Measurements from ENCODE around the gene KIF1B. TPM values are rescaled to one million over a fixed set of nuclear protein-coding genes. Genes with fewer than 3 reads are reported as not detected.

The KIF1B gene
- total RNA-seq, 1 experiment from 2014 or later: 22.7 TPM

DNA sequence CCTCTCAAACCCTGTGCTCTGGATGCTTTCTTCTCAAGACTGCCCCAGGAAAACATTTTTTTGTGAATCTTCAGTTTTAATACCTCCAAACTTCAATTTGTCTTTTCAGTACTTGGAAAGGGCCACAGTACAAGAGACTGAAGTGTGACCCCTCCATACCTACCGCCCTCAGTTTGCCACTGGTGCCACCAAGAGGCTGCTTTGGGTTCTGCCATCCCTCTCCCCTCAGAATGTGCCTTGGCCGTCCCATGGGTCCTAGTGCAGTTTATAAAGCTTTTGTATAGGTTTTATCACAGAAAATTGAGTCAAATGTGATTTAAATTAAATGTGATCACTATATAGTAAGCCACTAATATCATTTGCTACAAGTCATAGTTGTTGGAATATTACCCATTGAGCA is 127.7 kb downstream of the KIF1B start:
- intact Hi-C loops (cut with micrococcal nuclease; ENCODE audit: unreplicated experiment): loop anchor here (2.0 kb wide), 1 partner anchor 127 kb away; the partner anchor contains the start of gene KIF1B
- Histone ChIP-seq H3K36me3 (ENCODE audit: low read depth) (no peaks in the 10 kb centered on the region), H2AFZ (no peak overlapping the region), H3K27ac (no peak overlapping the region), H3K27me3 (ENCODE audit: insufficient read depth, low read depth) (no peaks in the 10 kb centered on the region), H4K20me1 (ENCODE audit: insufficient read depth) (no peaks in the 10 kb centered on the region), H3K9me3 (ENCODE audit: insufficient read depth, low read depth) (no peaks in the 10 kb centered on the region), H3K4me2 (peak overlapping the region; percentile 42), H3K4me1 (replicated peaks; ENCODE audit: insufficient read depth) (0 out of 2 replicates have a peak, but pooled peaks cover 17% of the 10 kb centered on the region), H3K4me3 (no peak overlapping the region), H3F3A (ENCODE audit: insufficient read depth, low read depth) (no peaks in the 10 kb centered on the region), H3K79me2 (ENCODE audit: low read depth) (no peaks in the 10 kb centered on the region), H3K9me2 (ENCODE audit: insufficient read depth) (no peaks in the 10 kb centered on the region)
- ChIA-PET CTCF (interaction anchor here (0.6 to 1.1 kb wide), 2 partner anchors 129 to 213 kb away, joined by 3 to 4 read pairs; no protein-coding TSS in a partner anchor), POLR2A (ENCODE audit: unreplicated experiment) (no interaction called here)
- BruUV-seq (replicated peaks): no TSS peak
- no peak for TF ChIP-seq EZH2 (IDR thresholded peaks at IDR 0.05; ENCODE audit: low read depth)
- TF ChIP-seq, protein P1, sequence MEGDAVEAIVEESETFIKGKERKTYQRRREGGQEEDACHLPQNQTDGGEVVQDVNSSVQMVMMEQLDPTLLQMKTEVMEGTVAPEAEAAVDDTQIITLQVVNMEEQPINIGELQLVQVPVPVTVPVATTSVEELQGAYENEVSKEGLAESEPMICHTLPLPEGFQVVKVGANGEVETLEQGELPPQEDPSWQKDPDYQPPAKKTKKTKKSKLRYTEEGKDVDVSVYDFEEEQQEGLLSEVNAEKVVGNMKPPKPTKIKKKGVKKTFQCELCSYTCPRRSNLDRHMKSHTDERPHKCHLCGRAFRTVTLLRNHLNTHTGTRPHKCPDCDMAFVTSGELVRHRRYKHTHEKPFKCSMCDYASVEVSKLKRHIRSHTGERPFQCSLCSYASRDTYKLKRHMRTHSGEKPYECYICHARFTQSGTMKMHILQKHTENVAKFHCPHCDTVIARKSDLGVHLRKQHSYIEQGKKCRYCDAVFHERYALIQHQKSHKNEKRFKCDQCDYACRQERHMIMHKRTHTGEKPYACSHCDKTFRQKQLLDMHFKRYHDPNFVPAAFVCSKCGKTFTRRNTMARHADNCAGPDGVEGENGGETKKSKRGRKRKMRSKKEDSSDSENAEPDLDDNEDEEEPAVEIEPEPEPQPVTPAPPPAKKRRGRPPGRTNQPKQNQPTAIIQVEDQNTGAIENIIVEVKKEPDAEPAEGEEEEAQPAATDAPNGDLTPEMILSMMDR (conservative IDR thresholded peaks at IDR 0.05): peak; percentile 64
- DNase-seq: peak in 1 of 2 experiments; percentile 18

DNA sequence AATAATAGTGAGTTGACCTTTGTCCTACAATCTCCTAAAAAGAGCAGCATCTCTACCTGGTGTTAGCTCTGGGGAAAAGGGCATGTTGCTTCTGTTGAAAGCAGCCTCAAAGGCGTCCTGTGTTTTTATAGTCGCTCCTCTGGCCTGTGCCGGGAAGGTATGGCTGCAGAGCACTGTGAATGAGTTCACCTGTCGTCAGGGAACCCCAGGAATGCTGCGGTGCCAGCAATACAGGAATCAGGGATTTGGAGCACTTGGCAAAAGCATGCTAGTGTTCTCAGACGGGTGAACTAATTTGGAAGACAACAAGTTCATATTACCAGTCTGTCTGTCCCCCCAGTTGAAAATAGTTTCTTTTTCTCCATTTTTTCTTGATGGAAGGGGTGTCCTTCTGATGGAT is 128.2 kb downstream of the KIF1B start:
- Histone ChIP-seq H2AFZ (no peak overlapping the region; the same call in 1 of the 2 replicates), H3K9me3 (ENCODE audit: insufficient read depth, low read depth) (no peaks in the 10 kb centered on the region), H3K79me2 (ENCODE audit: low read depth) (no peaks in the 10 kb centered on the region), H3K4me3 (no peak overlapping the region), H3K4me2 (peak overlapping the region; percentile 42), H3K36me3 (ENCODE audit: low read depth) (no peaks in the 10 kb centered on the region), H3K27me3 (ENCODE audit: insufficient read depth, low read depth) (no peaks in the 10 kb centered on the region), H3K4me1 (replicated peaks; ENCODE audit: insufficient read depth) (0 out of 2 replicates have a peak, but pooled peaks cover 17% of the 10 kb centered on the region), H3K9me2 (ENCODE audit: insufficient read depth) (no peaks in the 10 kb centered on the region), H3K27ac (0 out of 2 replicates have a peak overlapping the region, but pooled peaks have one; percentile 3), H4K20me1 (ENCODE audit: insufficient read depth) (no peaks in the 10 kb centered on the region), H3F3A (ENCODE audit: insufficient read depth, low read depth) (no peaks in the 10 kb centered on the region)
- peak; percentile 49 to 69 for DNase-seq
- TF ChIP-seq, protein P1 (conservative IDR thresholded peaks at IDR 0.05): no peak
- no peak for TF ChIP-seq EZH2 (IDR thresholded peaks at IDR 0.05; ENCODE audit: low read depth)
- intact Hi-C loops (cut with micrococcal nuclease; ENCODE audit: unreplicated experiment): loop anchor here (2.0 kb wide), 1 partner anchor 128 kb away; the partner anchor contains the start of gene KIF1B
- CTCF ChIA-PET: interaction anchor here (0.6 to 1.1 kb wide), 2 partner anchors 130 to 214 kb away, joined by 3 to 4 read pairs; no protein-coding TSS in a partner anchor
- BruUV-seq (replicated peaks): no TSS peak
- POLR2A ChIA-PET (ENCODE audit: unreplicated experiment): no interaction called here

DNA sequence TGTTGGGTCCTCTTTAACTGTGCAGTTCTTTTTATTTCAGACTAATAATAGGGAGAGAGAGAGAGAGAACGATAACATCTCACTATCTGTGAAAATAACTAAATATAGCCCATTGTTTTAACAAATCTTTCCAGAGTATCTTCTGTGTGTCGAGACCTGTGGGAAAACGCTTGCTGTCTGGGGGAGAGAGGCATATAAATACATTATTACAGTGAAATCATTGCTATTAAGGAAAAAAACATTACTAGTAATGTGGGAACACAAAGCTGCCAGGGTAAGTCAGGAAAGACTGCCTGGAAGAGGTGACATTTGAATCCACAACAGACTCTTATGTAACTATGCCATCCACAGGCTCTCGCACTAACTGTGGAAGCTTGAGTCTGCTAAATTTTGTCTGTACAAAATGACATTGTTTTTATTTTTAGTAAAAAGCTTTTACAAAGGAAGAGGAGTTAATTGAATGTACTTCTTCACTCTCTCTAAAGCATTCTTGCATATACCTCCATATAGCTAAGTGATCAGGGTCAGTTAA is 128.7 kb downstream of the KIF1B start:
- Histone ChIP-seq H3K36me3 (ENCODE audit: low read depth) (no peaks in the 10 kb centered on the region), H3F3A (ENCODE audit: insufficient read depth, low read depth) (no peaks in the 10 kb centered on the region), H3K27me3 (ENCODE audit: insufficient read depth, low read depth) (no peaks in the 10 kb centered on the region), H3K79me2 (ENCODE audit: low read depth) (no peaks in the 10 kb centered on the region), H3K4me2 (peak overlapping the region; percentile 42), H3K4me1 (replicated peaks; ENCODE audit: insufficient read depth) (0 out of 2 replicates have a peak, but pooled peaks cover 17% of the 10 kb centered on the region), H3K4me3 (no peak overlapping the region), H3K9me3 (ENCODE audit: insufficient read depth, low read depth) (no peaks in the 10 kb centered on the region), H3K9me2 (ENCODE audit: insufficient read depth) (no peaks in the 10 kb centered on the region), H3K27ac (no peak overlapping the region), H2AFZ (no peak overlapping the region; the same call in 1 of the 2 replicates), H4K20me1 (ENCODE audit: insufficient read depth) (no peaks in the 10 kb centered on the region)
- intact Hi-C loops (cut with micrococcal nuclease; ENCODE audit: unreplicated experiment): loop anchor here (2.0 kb wide), 1 partner anchor 128 kb away; the partner anchor contains the start of gene KIF1B
- TF ChIP-seq, protein P1 (conservative IDR thresholded peaks at IDR 0.05): no peak
- no peak for TF ChIP-seq EZH2 (IDR thresholded peaks at IDR 0.05; ENCODE audit: low read depth)
- CTCF ChIA-PET: interaction anchor here (1.1 kb wide), 1 partner anchor 130 kb away, joined by 4 read pairs; no protein-coding TSS in a partner anchor
- DNase-seq: no peak
- POLR2A ChIA-PET (ENCODE audit: unreplicated experiment): no interaction called here
- no TSS peak for BruUV-seq (replicated peaks)
